Esophagus mucosa (tissue), 1 donor: Measurements from ENCODE around the gene CD44. TPM values are rescaled to one million over a fixed set of nuclear protein-coding genes. Genes with fewer than 3 reads are reported as not detected.
"Not testable (repeated sequence)": the region's sequence is repeated elsewhere in the genome, so short reads cannot be mapped to it uniquely, and the experiment has no call there.

ENCODE experiments used
- ATAC-seq: fragments of 200-7000 bp; cut with Tn5 transposase; one replicate; pipeline ENCODE4 v1.9.1; 2020
- total RNA-seq: library from RNA; stranded (reverse); gene quantifications from one replicate; pipeline ENCODE4 v1.2.4, GENCODE V29; 2023
- donor health status: DM: yes; HTN: yes; CAD: no.

CD44 gene
- total RNA-seq: 814 TPM

DNA sequence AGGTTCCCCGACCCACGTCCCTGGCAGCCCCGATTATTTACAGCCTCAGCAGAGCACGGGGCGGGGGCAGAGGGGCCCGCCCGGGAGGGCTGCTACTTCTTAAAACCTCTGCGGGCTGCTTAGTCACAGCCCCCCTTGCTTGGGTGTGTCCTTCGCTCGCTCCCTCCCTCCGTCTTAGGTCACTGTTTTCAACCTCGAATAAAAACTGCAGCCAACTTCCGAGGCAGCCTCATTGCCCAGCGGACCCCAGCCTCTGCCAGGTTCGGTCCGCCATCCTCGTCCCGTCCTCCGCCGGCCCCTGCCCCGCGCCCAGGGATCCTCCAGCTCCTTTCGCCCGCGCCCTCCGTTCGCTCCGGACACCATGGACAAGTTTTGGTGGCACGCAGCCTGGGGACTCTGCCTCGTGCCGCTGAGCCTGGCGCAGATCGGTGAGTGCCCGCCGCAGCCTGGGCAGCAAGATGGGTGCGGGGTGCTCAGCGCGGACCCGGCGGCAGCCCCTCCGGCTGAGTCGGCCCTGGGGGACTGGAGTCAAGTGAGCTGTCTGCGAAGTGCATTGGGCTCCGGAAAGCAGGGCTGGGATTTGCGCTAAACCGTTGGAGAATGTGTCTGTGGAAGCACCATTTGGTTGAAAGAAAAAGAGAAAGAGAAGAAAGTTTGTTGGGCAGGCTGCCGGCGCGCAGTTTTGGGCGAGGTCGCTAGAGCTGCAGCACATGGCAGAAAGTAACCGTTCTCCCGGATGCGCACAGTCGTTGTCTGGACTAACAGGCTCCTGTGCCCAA, at the start of gene CD44:
Gene CD44, plus strand, starts transcription at position 229 of the 779 bp plus-strand sequence. Its CDS starts 133 bp downstream, at position 362.
- ATAC-seq: peak; percentile 78

DNA sequence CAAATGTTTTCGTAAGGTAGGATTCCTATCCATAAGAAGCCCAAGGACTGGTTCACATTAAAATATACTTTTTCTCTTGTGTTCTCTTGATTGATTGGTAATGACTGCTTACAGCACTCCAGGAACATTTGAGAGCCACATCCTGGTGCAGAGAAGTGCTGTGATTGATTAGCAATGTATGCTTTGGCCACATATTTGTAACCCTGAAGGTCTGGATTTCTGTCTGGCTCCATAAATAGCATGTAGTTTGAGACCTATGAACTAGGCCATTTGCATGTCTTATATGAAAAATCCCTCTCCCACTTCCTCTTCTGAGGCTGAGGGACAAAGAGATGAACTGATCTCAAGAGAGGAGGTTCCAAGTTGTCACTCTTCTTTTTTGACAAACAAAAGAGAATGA, 49.3 kb upstream of the CD44 start:
- ATAC-seq: no peak

DNA sequence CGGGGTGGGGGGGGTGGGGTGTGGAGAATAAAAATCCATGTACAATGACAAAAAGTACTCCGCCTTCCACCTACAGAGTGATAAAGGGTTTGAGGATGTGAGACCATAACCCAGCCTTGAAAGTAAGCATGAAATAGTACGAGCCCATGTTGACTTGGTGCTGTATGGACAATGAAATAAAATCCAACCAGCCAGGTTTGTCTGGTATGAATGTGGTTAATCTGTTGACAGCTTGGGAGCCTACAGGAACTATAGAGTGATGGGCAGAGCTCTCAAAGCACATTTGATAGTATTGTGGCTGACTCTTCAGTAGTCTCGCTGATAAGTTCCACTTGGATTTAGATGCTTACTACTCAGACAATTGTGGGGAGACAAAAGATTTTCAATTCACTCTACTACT, 48.8 kb upstream of the CD44 start:
- peak; percentile 46 for ATAC-seq

DNA sequence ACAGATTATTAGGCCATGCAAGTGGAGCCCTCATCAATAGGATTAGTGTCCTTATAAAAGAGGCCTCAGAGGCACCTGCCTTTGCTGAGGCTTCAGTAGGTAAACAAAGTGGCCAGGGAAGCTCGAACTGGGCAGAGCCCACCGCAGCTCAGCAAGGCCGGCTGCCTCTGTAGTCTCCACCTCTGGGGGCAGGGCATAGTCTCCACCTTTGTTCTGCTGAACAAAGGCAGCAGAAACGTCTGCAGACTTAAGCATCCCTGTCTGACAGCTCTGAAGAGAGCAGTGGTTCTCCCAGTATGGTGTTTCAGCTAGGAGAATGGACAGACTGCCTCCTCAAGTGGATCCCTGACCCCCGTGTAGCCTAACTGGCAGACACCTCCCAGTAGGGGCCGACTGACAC, 48.0 kb upstream of the CD44 start:
- ATAC-seq: not testable (repeated sequence)

GRCh38 chr11:35096723-35097122, 42.2 kb upstream of the CD44 start:
- ATAC-seq: no peak

DNA sequence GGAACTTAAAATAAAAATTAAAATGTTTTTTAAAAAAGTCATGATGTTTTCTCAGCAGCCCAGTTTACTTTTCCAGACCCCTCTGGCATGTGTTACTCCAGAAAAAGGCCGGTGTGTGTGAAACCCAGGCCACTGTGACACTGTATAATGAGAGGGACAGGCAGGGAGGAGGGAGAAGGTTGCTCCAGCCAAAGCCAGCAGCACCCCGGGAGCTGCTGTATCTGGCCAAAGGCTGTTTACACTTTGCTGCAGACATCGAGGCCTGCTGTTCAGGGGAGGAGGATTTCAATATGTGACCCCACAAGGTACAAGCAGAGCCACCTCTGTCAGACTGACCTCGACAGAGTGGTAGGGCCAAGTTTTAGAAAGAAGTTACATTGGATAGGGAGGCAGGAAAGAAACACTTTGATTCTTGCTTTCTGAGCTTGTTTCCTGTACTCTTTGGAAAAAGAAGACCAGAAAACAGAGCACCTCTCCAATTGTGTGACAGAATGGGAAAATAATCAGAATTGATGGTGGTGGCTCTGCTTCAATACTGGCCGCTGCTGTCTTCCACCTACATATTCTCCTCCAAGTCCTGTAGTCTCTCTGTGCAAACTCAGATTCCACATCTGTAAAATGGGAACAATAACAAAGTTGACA, 41.0 kb upstream of the CD44 start:
- no peak for ATAC-seq

DNA sequence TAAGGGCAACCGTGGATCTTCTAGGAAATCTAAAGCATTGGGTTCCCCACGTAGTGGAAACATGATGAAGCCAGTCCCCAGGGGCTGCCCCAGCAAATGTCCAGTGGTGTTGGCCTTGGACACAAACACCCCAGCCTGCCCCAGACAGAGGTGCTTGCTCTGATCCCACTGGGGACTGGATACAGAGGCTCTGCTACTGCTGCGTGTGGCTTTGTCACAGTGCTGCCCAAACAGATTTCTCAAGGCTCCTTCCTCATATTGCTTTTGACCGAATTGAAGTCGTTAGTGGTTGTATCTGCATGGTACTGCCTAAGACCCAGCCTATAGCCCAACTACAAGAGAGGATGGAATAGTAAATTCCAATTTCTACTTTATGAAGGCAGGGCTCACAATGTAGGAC, 40.1 kb upstream of the CD44 start:
- no peak for ATAC-seq

DNA sequence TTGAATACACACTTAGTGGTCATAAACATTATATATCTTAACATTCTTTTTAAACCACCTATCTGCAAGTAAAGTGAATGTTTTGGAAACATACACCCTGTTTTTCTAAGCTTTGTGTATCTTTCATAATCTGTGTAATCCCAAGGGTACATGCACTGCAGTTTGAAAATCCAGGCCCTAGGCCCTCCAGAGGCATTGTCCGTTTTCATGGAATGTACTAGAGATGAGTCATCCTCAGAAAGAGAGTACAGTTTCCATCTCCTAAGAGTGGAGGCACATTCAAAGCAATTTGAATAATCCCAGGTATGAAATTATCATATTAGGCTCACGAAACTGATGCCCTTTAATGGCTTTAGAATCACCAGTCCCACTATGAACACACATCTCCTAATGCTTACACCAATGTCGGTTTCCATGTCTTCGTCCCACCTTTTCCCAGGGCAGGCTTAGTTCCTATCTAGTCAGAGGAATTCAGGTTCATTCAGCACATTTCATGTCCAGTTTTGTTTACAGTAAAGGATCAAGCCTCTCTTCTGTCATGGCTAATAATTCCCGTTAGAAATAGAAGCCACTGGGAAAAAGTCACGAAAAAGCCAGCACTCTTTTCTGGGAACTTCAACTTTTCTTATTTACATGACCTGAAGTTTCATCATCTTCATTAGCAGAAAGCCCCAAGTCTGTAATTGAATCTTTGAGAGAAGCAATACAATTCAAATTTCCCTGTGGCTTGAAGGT, 39.5 kb upstream of the CD44 start:
- peak; percentile 39 for ATAC-seq

DNA sequence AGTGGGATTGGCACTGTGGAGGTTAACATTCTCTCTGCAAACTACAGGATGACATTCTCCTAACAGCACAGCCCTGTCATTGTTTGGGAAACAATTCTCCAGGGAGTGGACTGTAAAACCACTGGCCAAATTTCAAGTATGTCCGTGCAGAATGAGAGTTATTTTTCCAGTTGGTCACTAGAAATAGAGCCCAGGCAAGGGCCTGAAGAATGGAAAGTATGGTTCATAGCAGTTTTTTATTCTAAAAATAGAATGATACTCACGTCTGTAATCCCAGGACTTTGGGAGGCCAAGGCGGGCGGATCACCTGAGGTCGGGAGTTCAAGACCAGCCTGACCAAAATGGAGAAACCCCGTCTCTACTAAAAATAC, 39.0 kb upstream of the CD44 start:
- ATAC-seq: no peak

- no peak for ATAC-seq
Observed at GRCh38 chr11:35101223-35101622, 37.7 kb upstream of the CD44 start.

DNA sequence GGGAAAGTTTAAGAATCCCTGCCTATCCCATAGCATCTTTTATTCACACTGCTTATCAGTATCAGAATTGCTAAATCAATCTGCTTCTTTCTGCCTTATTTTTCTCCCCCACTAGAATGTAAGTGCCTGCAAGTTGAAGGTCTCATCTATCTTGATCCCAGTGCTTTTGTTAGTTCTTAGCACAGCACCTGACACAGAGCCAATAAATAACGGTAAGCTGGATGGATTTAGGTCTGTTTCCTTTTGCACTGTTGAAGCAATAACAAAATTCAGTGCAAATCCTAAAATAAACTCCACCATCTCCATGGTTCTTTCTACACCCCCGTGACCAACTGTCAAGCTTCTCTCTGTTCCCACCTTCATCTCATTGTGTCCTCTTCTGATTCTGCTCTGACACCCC, 36.7 kb upstream of the CD44 start:
- no peak for ATAC-seq

DNA sequence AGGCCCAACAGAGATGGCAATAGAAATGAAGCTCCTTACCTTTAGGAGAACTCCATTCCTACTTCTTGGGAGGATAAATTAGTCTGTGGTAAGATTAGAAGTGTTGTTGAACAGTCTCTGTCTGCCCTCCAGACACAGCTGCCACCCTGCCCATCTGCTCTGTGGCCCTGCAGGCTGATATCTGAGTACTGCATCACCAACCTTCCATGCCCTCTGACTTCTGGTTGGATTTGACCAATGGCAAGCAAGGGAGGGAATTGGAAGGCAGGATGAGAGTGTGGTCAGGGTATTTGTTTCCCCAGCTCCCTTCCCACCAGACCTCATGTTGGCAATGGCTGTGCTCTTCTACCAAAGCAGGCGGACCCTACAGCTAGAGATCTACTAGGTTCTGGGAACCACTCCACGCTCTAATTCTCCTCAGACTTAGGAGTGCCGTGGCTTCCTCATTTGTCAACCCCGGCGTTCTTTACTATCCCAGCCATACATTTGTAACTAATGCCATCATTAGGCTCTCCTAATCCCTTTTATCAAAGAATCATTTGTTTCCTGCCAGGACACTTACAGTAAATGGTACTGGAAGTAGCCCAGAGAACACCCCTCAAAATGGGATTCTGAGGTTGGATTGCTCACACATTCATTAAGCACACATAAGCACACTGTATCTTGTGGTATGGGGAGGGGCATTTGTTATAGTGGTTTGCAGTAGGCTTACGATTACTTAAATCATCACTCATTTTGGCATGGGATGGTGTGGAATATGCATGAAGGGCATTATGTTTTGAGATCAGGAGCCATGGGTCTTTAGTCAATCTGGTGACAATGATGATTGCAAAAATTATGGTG, 35.4 kb upstream of the CD44 start:
- ATAC-seq: peak; percentile 75

GRCh38 chr11:35104655-35105054, 34.3 kb upstream of the CD44 start:
- ATAC-seq: no peak

DNA sequence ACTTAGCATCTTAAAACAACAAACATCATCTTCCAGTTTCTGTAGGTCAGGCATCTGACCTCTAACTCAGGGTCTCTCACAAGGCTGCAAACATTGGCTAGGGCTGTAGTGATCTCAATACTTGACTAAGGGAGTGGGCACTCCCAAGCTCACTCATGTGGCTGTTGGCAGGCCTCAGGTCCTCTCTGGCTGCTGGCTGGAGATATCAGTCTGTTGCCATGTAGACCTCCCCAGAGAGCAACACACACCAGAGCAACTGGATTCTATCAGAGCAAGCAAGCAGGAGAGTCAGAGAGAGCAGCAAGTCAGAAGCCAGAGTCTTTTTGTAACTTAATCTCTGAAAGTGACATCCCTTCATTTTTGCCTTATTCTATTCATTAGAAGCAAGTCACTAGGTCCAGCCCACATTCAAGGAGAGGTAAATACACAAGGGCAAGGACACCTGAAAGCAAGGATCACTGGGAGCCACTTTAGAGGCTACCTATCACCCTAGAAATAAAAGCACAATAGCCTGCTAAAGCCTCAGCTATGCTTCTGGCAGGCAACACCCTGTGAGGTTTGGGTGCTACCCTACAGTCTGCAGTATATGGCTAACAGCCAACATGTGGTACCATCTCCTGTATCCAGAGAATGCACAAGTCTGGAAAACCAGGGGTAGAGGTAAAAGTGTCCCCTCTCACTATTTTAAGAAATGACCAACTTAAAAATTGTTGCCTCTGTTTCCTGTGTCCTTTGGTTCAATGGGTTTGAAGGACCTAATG, 33.5 kb upstream of the CD44 start:
- ATAC-seq: no peak

DNA sequence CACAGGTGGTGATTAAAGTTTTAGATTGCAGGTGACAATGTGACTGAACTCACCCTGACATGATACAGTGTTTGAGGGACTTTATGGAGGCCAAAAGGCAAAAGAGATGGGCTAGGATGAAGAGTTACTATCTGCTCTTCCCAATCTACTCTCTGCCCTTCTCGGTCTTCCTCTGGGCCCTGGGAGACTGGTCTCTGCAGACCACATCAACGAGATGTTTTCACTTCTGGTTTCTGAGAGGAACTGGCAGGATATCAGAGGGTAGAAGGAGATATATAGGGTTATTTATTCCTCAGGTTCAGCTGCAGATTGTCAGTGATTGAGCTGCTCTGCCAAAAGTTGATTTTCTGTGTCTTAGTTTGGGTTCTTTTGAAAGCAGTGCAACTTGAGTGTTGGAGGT, 32.4 kb upstream of the CD44 start:
- no peak for ATAC-seq

- no peak for ATAC-seq
Observed at GRCh38 chr11:35107861-35108260, 31.1 kb upstream of the CD44 start.

GRCh38 chr11:35108336-35108735, 30.6 kb upstream of the CD44 start:
- ATAC-seq: not testable (repeated sequence)

GRCh38 chr11:35109041-35109440, 29.9 kb upstream of the CD44 start:
- no peak for ATAC-seq

GRCh38 chr11:35109827-35110226, 29.1 kb upstream of the CD44 start:
- no peak for ATAC-seq

GRCh38 chr11:35111161-35112055, 27.6 kb upstream of the CD44 start:
- ATAC-seq: peak; percentile 88
